Measurements from ENCODE around the gene FXYD2.

DNA sequence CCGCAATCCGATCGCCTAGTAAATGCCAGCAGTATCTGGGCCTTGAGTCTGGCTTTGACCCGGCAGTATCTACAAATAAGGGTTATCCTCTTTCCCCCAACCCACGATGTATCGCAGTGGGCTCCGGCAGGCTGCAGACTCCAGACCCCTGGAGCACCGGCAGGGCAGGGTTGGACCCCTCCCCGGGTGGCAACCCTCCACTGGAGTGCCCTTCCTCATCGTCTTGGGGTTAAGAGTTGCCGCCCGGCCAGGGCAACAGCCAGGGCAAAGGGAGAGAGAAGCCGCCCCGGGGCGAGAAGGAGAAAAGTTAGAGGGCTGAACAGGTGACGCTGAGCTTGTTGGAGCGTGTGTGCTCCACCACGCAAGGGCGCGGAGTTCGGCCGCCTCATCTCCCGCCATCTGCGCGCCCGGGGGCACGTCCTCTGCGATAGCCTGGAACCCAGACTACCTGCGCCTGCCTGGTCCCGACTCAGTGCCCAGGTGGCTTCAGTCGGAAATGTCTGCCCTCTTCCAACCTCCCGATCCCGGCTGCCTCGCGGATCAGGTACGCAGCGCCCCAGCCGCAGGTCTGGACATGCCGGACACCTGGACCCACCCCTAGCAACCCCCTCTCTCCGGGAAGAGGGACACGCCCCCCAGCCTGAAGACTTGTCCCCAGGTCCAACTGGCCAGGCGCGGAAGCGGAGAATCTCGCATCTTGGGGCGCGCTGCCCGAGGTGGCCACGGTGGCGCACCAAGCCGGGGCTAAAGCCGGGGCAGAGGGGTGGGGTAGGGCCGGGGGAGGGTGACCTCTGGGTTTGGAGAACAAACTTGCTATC is 28.7 kb downstream of the FXYD2 start:
- TF ChIP-seq POLR2A (IDR thresholded peaks at IDR 0.05) (no peak), POLR2AphosphoS5 (IDR thresholded peaks at IDR 0.05) (no peak), EP300 (IDR thresholded peaks at IDR 0.05) (no peak)
- TF ChIP-seq, protein P1, sequence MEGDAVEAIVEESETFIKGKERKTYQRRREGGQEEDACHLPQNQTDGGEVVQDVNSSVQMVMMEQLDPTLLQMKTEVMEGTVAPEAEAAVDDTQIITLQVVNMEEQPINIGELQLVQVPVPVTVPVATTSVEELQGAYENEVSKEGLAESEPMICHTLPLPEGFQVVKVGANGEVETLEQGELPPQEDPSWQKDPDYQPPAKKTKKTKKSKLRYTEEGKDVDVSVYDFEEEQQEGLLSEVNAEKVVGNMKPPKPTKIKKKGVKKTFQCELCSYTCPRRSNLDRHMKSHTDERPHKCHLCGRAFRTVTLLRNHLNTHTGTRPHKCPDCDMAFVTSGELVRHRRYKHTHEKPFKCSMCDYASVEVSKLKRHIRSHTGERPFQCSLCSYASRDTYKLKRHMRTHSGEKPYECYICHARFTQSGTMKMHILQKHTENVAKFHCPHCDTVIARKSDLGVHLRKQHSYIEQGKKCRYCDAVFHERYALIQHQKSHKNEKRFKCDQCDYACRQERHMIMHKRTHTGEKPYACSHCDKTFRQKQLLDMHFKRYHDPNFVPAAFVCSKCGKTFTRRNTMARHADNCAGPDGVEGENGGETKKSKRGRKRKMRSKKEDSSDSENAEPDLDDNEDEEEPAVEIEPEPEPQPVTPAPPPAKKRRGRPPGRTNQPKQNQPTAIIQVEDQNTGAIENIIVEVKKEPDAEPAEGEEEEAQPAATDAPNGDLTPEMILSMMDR (IDR thresholded peaks at IDR 0.05), result no peak

Measured in suprapubic skin (tissue), 4 donors.